B cell (primary cell): Measurements from ENCODE around the gene KRTAP10-1. TPM values are rescaled to one million over a fixed set of nuclear protein-coding genes. Genes with fewer than 3 reads are reported as not detected.

Source experiments
- ATAC-seq: fragments of 200-7000 bp; cut with Tn5 transposase; one replicate; pipeline ENCODE4 v1.10.0; 2021; ENCODE audit warnings: low read depth, mild to moderate bottlenecking, moderate number of reproducible peaks, moderate library complexity
- CTCF ChIA-PET: fragments of 350-600 bp; sonication (Branson Sonifier 250); formaldehyde crosslinking; loops from one replicate; lab custom pipeline; 2021; ENCODE audit warnings: antibody characterized with exemption, inconsistent platforms; lab: Charles Lee
- POLR2A ChIA-PET: fragments of 350-600 bp; sonication (Branson Sonifier 250); formaldehyde crosslinking; loops from one replicate; lab custom pipeline; 2021; ENCODE audit warnings: antibody characterized with exemption; lab: Charles Lee
- DNase-seq: peaks from one replicate; pipeline ENCODE4 v3.0.0; 2013
- H2AFZ ChIP-seq: 2 replicates; pipeline ENCODE4 v1.6.1; 2012; ENCODE audit warnings: mild to moderate bottlenecking, low read depth, low read length; ENCODE audit not compliant: insufficient read depth, poor library complexity, severe bottlenecking
- H3K27ac ChIP-seq, 2 donors: 1 replicate in 1 of 2; 2 replicates in 1 of 2; pipeline ENCODE4 v1.5.1; 2012 to 2013; ENCODE audit warnings: low read length in 2 of 2, mild to moderate bottlenecking in 2 of 2, moderate library complexity in 1 of 2
- H3K27me3 ChIP-seq, 4 experiments: fragments of 200-600 bp in 1 of 4; sonication (generic) in 1 of 4; replicated peaks in 1 of 4; 1 replicate in 2 of 4; 2 replicates in 2 of 4; pipeline versions ENCODE4 v1.6.1 to v1.7.0; 2013 to 2016; ENCODE audit warnings: low read length in 3 of 4, mild to moderate bottlenecking in 2 of 4, mixed read lengths in 1 of 4, moderate library complexity in 1 of 4; ENCODE audit not compliant: insufficient read depth in 4 of 4, control insufficient read depth in 3 of 4; ENCODE audit errors: control extremely low read depth in 1 of 4
- H3K36me3 ChIP-seq, 2 experiments: replicated peaks in 1 of 2; 1 replicate in 1 of 2; 2 replicates in 1 of 2; pipeline versions ENCODE4 v1.6.1 to v1.7.1; 2013; ENCODE audit warnings: low read length in 1 of 2; ENCODE audit not compliant: insufficient read depth in 2 of 2, control insufficient read depth in 1 of 2; ENCODE audit errors: control extremely low read depth in 1 of 2, extremely low read depth in 1 of 2
- H3K4me1 ChIP-seq, 2 donors: fragments of 200-600 bp in 1 of 2; sonication (generic) in 1 of 2; 1 replicate in 1 of 2; 2 replicates in 1 of 2; pipeline versions ENCODE4 v1.5.1 to v1.6.1; 2013 to 2017; ENCODE audit warnings: low read length in 2 of 2; ENCODE audit not compliant: control insufficient read depth in 2 of 2, insufficient read depth in 2 of 2
- H3K4me2 ChIP-seq: replicated peaks from 2 replicates; pipeline ENCODE3; 2012; ENCODE audit warnings: mild to moderate bottlenecking, low read depth, low read length; ENCODE audit not compliant: poor library complexity, severe bottlenecking
- H3K4me3 ChIP-seq, 5 experiments: fragments of 200-600 bp in 1 of 5; sonication (generic) in 1 of 5; 1 replicate in 3 of 5; 2 replicates in 2 of 5; pipeline versions ENCODE4 v1.5.1 to v1.7.0; 2011 to 2016; ENCODE audit warnings: low read length in 4 of 5, mild to moderate bottlenecking in 4 of 5, low read depth in 2 of 5, control low read depth in 1 of 5, moderate library complexity in 1 of 5; ENCODE audit not compliant: insufficient read depth in 1 of 5; ENCODE audit errors: control extremely low read depth in 1 of 5, extremely low read depth in 1 of 5
- H3K79me2 ChIP-seq: fragments of 200-600 bp; sonication (generic); one replicate; pipeline ENCODE4 v1.6.0; 2016; ENCODE audit warnings: low read length; ENCODE audit not compliant: control insufficient read depth, insufficient read depth
- H3K9ac ChIP-seq: fragments of 200-600 bp; sonication (generic); 2 replicates; pipeline ENCODE4 v1.6.1; 2017; ENCODE audit warnings: mild to moderate bottlenecking, low read length, moderate library complexity
- H3K9me3 ChIP-seq, 3 donors: one replicate each; pipeline versions ENCODE4 v1.6.1 to v1.7.1; 2013; ENCODE audit warnings: low read length in 2 of 3; ENCODE audit not compliant: control insufficient read depth in 2 of 3, insufficient read depth in 1 of 3; ENCODE audit errors: control extremely low read depth in 1 of 3
- H4K20me1 ChIP-seq: 2 replicates; pipeline ENCODE4 v1.6.0; 2012; ENCODE audit warnings: mild to moderate bottlenecking, low read length; ENCODE audit not compliant: insufficient read depth, control insufficient read depth, poor library complexity, severe bottlenecking
- H3K27ac Mint-ChIP-seq: one replicate; pipeline ENCODE4 v1.8.0; 2021; ENCODE audit warnings: mixed read lengths
- H3K27me3 Mint-ChIP-seq: one replicate; pipeline ENCODE4 v1.8.0; 2021; ENCODE audit warnings: mixed read lengths
- H3K4me1 Mint-ChIP-seq: one replicate; pipeline ENCODE4 v1.8.0; 2021; ENCODE audit warnings: mixed read lengths
- H3K4me3 Mint-ChIP-seq: one replicate; pipeline ENCODE4 v1.8.0; 2021; ENCODE audit warnings: mixed read lengths
- H3K9me3 Mint-ChIP-seq: one replicate; pipeline ENCODE4 v1.8.0; 2022; ENCODE audit warnings: mixed read lengths; ENCODE audit not compliant: insufficient read depth
- EZH2 ChIP-seq: IDR thresholded peaks from 2 replicates; pipeline ENCODE4 v1.6.1; 2012; ENCODE audit warnings: borderline replicate concordance, low read depth, mild to moderate bottlenecking, moderate library complexity, low read length; ENCODE audit not compliant: insufficient read depth, poor library complexity, severe bottlenecking
- WGBS: methylation state at CpG from one replicate; pipeline ENCODE4 v1.1.5; 2013; ENCODE audit warnings: missing lambda C conversion rate; ENCODE audit not compliant: insufficient coverage; 5-methylcytosine and 5-hydroxymethylcytosine counted together
- intact Hi-C: fragments of 100-400 bp; cut with micrococcal nuclease; formaldehyde crosslinking; loops from one replicate; pipeline ENCODE4 v1.10.0; 2022
- polyA plus RNA-seq: library from polyadenylated mRNA; depleted of rRNA; stranded (reverse); fragments of >200 nt; gene quantifications from 2 replicates; pipeline ENCODE4 v1.2.3, GENCODE V29; 2012
- total RNA-seq, 2 donors: library from RNA; stranded (reverse); fragments of 120-200 nt in 1 of 2; gene quantifications; 1 replicate in 1 of 2; 2 replicates in 1 of 2; pipeline versions ENCODE4 v1.2.3 to v1.2.4, GENCODE V29; 2013 to 2022
- TF ChIP-seq, protein P1 (sequence below): fragments of 200-600 bp; IDR thresholded peaks from one replicate; pipeline ENCODE4 v1.8.0; 2022; ENCODE audit warnings: antibody characterized with exemption, mild to moderate bottlenecking

KRTAP10-1 gene
- total and polyA plus RNA-seq, 2 donors (not counting 1 experiment from before 2014, with no cell fraction given), result not detected

DNA sequence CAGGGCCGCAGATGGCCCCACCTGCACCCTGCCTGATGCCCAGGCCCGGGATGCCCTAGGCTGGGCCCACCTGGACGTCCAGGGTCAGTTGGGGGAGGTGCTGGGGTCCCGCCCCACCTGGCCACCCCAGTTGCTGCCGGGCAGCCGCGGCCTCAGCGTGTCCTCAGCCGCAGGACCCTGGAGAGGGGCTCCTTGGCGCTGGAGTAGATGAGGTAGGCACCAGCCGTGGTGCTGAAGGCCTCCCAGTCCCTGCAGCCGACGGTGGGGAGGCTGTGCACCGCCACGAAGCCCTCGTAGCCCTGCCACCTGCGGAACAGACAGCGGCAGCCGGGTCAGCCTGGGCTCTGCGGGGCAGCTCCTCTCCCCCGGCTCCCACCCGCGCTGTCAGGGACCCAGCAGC is 40.4 kb downstream of the KRTAP10-1 start:
- H3K27me3 Mint-ChIP-seq, result peaks cover 20% of the 10 kb centered on the region

DNA sequence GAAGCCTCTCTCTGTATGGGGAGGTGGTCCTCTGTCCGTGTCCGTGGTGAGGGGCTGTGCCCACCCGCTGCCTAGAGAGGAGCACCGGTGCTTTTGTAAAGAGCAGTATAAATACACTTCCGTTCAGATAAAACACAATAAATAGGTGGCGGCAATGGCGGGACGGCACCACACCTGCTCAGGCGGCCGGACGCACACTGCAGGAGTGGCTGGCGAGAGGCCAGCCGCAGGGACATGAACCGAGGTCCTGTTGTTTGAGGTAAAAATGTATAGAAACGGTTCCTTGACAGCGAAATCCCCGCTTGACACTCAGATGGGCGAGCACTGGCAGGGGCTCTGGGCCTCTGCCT is 40.8 kb downstream of the KRTAP10-1 start:
- no peaks in the 10 kb centered on the region for H3K9me3 Mint-ChIP-seq
- Histone ChIP-seq H3K79me2 (no peaks in the 10 kb centered on the region), H3K27ac (no peak overlapping the region), H3K4me2 (no peak overlapping the region), H3K4me3 (no peak overlapping the region), H3K36me3 (no peaks in the 10 kb centered on the region), H3K27me3 (peaks cover 0 to 10% (median 0%) of the 10 kb centered on the region in 4 experiments), H2AFZ (no peak overlapping the region), H3K4me1 (peaks cover 4 to 5% of the 10 kb centered on the region in 2 donors), H4K20me1 (no peaks in the 10 kb centered on the region), H3K9me3 (no peaks in the 10 kb centered on the region), H3K9ac (no peak overlapping the region)
- no peak for DNase-seq
- intact Hi-C loops, result no loop called here
- H3K27me3 Mint-ChIP-seq, result peaks cover 20% of the 10 kb centered on the region
- no peak overlapping the region for H3K27ac Mint-ChIP-seq
- ChIA-PET POLR2A (no interaction called here), CTCF (no interaction called here)
- no peak overlapping the region for H3K4me3 Mint-ChIP-seq
- peaks cover 3% of the 10 kb centered on the region for H3K4me1 Mint-ChIP-seq
- no peak for TF ChIP-seq EZH2
- TF ChIP-seq, protein P1, sequence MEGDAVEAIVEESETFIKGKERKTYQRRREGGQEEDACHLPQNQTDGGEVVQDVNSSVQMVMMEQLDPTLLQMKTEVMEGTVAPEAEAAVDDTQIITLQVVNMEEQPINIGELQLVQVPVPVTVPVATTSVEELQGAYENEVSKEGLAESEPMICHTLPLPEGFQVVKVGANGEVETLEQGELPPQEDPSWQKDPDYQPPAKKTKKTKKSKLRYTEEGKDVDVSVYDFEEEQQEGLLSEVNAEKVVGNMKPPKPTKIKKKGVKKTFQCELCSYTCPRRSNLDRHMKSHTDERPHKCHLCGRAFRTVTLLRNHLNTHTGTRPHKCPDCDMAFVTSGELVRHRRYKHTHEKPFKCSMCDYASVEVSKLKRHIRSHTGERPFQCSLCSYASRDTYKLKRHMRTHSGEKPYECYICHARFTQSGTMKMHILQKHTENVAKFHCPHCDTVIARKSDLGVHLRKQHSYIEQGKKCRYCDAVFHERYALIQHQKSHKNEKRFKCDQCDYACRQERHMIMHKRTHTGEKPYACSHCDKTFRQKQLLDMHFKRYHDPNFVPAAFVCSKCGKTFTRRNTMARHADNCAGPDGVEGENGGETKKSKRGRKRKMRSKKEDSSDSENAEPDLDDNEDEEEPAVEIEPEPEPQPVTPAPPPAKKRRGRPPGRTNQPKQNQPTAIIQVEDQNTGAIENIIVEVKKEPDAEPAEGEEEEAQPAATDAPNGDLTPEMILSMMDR, result no peak
- no peak for ATAC-seq
- 98% methylated on average over 10 of the region's 18 CpGs for WGBS

More for the DNA sequence above, 40.4 kb downstream of the KRTAP10-1 start:
- ATAC-seq, result no peak
- intact Hi-C loops, result no loop called here
- H3K36me3 ChIP-seq, result no peaks in the 10 kb centered on the region
- 92% methylated on average over 22 of the region's 23 CpGs for WGBS
- H3K27ac Mint-ChIP-seq, result no peak overlapping the region
- no peak overlapping the region for H3K9ac ChIP-seq
- peaks cover 0 to 7% (median 0%) of the 10 kb centered on the region in 4 experiments for H3K27me3 ChIP-seq
- H2AFZ ChIP-seq, result no peak overlapping the region
- no peak for TF ChIP-seq EZH2
- TF ChIP-seq, protein P1, result no peak
- no peaks in the 10 kb centered on the region for H3K9me3 ChIP-seq
- H4K20me1 ChIP-seq, result no peaks in the 10 kb centered on the region
- no peak overlapping the region for H3K4me3 Mint-ChIP-seq
- DNase-seq, result no peak
- ChIA-PET POLR2A (no interaction called here), CTCF (no interaction called here)
- H3K4me3 ChIP-seq, result no peak overlapping the region
- no peaks in the 10 kb centered on the region for H3K79me2 ChIP-seq
- no peak overlapping the region for H3K27ac ChIP-seq
- peaks cover 6 to 10% of the 10 kb centered on the region in 2 donors for H3K4me1 ChIP-seq
- H3K4me1 Mint-ChIP-seq, result peaks cover 3% of the 10 kb centered on the region
- H3K4me2 ChIP-seq, result no peak overlapping the region
- H3K9me3 Mint-ChIP-seq, result no peaks in the 10 kb centered on the region
